SK-N-MC (cell line): ENCODE measurements around the gene TBC1D14.

Experiments used
- EZH2 ChIP-seq: fragments of 200-600 bp; sonication (generic); IDR thresholded peaks from one replicate; pipeline ENCODE4 v1.6.1; 2017; ENCODE audit warnings: antibody characterized with exemption
- POLR2AphosphoS5 ChIP-seq: IDR thresholded peaks from 2 replicates; pipeline ENCODE4 v1.6.1; 2012; ENCODE audit warnings: mild to moderate bottlenecking, low read depth, low read length, borderline replicate concordance

DNA sequence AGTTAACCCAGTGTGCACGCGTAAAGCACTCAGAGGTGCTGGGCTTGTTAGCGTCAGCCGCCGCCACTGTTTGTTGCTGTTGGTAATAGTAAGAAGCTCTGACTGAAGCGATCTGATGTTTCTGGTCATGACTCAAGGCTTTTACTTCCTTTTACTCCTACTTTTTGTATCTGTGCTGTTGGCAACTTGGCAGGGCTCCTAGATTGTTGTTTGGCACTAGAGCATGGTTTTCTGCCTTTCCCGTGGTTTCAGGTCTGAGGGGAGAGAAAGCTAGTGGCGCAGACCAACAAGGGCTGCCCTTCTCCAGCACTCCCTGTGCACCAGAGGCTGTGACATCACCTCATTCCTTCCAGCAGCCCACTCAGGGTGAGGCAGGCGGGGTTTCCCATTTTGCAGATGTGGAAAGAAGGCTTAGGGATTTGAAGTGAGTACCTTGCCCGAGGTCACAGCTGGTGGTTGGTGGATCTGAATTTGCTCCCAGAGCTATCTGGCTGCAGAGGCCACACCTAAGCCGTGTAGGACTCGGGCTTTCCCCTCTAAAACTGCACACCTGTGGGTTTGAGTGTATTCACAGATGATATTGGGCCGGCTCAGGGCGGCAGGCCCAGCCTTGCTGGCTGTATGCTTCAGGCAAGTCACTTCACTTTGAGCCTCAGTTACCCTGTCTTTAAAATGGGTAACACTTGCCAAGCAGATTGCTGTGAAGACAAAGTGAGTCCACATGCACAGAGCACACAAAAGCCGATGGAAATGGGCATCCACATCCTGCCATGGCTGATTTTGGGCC is 82.3 kb downstream of the TBC1D14 start:
- TF ChIP-seq POLR2AphosphoS5, result no peak
- no peak for TF ChIP-seq EZH2
